ENCODE results near the gene USP12.

USP12 gene

GRCh38 chr13:27133889-27134288, 37.7 kb downstream of the USP12 start:
- H3K27ac ChIP-seq, result no peak overlapping the region
- TF ChIP-seq ZFX (IDR thresholded peaks at IDR 0.05), result no peak
- TF ChIP-seq, protein P1, sequence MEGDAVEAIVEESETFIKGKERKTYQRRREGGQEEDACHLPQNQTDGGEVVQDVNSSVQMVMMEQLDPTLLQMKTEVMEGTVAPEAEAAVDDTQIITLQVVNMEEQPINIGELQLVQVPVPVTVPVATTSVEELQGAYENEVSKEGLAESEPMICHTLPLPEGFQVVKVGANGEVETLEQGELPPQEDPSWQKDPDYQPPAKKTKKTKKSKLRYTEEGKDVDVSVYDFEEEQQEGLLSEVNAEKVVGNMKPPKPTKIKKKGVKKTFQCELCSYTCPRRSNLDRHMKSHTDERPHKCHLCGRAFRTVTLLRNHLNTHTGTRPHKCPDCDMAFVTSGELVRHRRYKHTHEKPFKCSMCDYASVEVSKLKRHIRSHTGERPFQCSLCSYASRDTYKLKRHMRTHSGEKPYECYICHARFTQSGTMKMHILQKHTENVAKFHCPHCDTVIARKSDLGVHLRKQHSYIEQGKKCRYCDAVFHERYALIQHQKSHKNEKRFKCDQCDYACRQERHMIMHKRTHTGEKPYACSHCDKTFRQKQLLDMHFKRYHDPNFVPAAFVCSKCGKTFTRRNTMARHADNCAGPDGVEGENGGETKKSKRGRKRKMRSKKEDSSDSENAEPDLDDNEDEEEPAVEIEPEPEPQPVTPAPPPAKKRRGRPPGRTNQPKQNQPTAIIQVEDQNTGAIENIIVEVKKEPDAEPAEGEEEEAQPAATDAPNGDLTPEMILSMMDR (conservative IDR thresholded peaks at IDR 0.05), result no peak

DNA sequence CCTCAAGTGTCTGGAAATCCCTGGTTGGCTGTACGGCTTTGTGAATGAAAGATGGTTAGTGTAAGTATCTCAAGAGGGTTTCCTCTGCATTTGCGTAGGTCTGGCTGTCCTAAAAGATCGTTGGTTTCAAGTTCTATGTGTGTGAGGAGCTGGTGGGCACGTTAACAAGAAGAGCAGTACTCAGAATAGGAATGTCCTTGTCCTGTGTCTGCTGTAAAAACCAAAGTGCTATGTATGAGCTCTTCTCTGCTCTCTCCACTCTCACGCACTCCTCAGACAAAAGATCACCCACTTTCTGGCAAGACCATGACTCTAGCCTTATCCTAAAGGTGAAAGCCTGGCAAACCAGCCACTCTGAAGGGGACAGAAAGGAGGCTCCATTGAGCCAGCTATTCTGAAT, 39.1 kb downstream of the USP12 start:
- no peak overlapping the region for H3K27ac ChIP-seq
- TF ChIP-seq, protein P1 (conservative IDR thresholded peaks at IDR 0.05), result no peak
- TF ChIP-seq ZFX (IDR thresholded peaks at IDR 0.05), result no peak

DNA sequence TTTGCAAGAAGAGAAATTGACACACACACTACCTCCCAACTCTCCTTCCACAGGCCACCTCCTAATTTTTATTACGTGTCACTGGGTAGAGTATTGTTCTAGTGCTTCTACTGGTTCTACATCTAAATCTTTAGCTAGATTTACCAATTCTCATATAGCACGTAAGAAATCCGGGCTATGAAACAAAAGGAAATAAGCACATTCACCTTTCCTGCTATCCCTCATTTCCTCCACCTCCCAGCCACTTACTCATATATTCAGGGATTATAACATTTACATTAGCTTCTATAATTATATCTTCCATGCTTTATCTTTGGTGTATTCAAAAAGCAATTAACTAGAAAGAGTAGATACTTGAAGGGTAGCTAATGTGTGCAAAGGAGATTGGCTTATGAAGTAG, 39.7 kb downstream of the USP12 start:
- no peak overlapping the region for H3K27ac ChIP-seq
- TF ChIP-seq, protein P1 (conservative IDR thresholded peaks at IDR 0.05), result no peak
- no peak for TF ChIP-seq ZFX (IDR thresholded peaks at IDR 0.05)

GRCh38 chr13:27130979-27131623, 40.5 kb downstream of the USP12 start:
- no peak for TF ChIP-seq ZFX (IDR thresholded peaks at IDR 0.05)
- TF ChIP-seq, protein P1 (conservative IDR thresholded peaks at IDR 0.05), result no peak
- no peak overlapping the region for H3K27ac ChIP-seq

- TF ChIP-seq ZFX (IDR thresholded peaks at IDR 0.05), result no peak
- TF ChIP-seq, protein P1 (conservative IDR thresholded peaks at IDR 0.05), result no peak
- no peak overlapping the region for H3K27ac ChIP-seq
Measured at GRCh38 chr13:27130223-27130978, 41.2 kb downstream of the USP12 start.

- no peak overlapping the region for H3K27ac ChIP-seq
- TF ChIP-seq, protein P1 (conservative IDR thresholded peaks at IDR 0.05), result no peak
- TF ChIP-seq ZFX (IDR thresholded peaks at IDR 0.05), result no peak
Measured at GRCh38 chr13:27128825-27129627, 42.6 kb downstream of the USP12 start.

DNA sequence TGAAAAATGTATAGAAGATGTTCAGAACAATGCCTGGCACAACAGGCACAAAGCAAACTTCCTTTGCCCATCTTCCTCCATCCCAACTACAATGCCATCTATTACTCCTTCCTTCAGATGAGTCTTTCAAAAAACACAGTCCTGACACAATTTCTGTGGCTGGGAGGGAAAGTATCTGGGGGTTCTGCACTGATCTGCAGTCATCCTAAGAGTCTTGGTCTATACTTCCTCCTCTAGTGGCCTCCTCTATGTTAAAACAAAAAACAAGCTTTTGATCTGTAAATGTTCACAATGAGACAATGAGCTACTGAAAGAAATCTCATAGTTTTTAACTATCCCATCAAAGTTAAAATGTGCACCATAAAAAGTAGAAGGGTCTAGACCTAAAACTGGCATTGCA, 44.8 kb downstream of the USP12 start:
- H3K27ac ChIP-seq, result no peak overlapping the region
- no peak for TF ChIP-seq ZFX (IDR thresholded peaks at IDR 0.05)
- TF ChIP-seq, protein P1 (conservative IDR thresholded peaks at IDR 0.05), result no peak

All from C4-2B (cell line).